Measurements from ENCODE around the gene DNMT1.
"Not testable (repeated sequence)": the region's sequence is repeated elsewhere in the genome, so short reads cannot be mapped to it uniquely, and the experiment has no call there.

GRCh38 chr19:10235409-10235808 is 40.7 kb upstream of the DNMT1 start:
- not testable (repeated sequence) for TF ChIP-seq CTCF (conservative IDR thresholded peaks at IDR 0.05; ENCODE audit: low read depth, low read length); EZH2 (IDR thresholded peaks at IDR 0.05; ENCODE audit: low read length, unreplicated experiment); EZH2phosphoT487 (IDR thresholded peaks at IDR 0.05; ENCODE audit: borderline replicate concordance, low read length)

Data from PC-3 (cell line).